GM12872 (cell line): ENCODE data around the gene SELENOP.

ENCODE experiments used
- TF ChIP-seq, protein P1 (sequence below): IDR thresholded peaks from 3 replicates; pipeline ENCODE4 v1.5.1; 2011; ENCODE audit warnings: low read depth, mild to moderate bottlenecking, low read length, moderate library complexity; ENCODE audit not compliant: insufficient read depth

The SELENOP gene

DNA sequence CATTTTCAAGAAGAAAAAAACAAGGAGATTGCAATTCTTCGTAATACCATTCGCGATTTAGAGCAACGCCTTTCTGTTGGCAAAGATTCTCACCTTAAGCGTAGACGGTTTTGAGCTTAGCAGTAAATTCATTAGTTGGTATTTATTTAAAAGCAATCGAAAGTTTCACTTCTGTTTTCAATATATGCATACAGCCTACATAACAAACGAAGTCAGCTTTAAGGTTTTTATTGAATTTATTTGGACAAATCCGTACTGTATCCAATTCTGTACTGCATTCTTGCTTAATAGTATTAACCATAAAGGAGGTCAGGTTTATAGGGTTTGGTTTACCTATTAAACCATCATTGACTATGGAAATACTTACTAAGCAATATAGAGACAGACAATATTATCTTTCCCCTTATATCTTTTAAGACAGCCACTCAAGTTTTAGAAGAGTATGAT is 12.0 kb downstream of the SELENOP start:
- TF ChIP-seq, protein P1, sequence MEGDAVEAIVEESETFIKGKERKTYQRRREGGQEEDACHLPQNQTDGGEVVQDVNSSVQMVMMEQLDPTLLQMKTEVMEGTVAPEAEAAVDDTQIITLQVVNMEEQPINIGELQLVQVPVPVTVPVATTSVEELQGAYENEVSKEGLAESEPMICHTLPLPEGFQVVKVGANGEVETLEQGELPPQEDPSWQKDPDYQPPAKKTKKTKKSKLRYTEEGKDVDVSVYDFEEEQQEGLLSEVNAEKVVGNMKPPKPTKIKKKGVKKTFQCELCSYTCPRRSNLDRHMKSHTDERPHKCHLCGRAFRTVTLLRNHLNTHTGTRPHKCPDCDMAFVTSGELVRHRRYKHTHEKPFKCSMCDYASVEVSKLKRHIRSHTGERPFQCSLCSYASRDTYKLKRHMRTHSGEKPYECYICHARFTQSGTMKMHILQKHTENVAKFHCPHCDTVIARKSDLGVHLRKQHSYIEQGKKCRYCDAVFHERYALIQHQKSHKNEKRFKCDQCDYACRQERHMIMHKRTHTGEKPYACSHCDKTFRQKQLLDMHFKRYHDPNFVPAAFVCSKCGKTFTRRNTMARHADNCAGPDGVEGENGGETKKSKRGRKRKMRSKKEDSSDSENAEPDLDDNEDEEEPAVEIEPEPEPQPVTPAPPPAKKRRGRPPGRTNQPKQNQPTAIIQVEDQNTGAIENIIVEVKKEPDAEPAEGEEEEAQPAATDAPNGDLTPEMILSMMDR = no peak

GRCh38 chr5:42799241-42799608 is 12.5 kb downstream of the SELENOP start:
- TF ChIP-seq, protein P1 = no peak

DNA sequence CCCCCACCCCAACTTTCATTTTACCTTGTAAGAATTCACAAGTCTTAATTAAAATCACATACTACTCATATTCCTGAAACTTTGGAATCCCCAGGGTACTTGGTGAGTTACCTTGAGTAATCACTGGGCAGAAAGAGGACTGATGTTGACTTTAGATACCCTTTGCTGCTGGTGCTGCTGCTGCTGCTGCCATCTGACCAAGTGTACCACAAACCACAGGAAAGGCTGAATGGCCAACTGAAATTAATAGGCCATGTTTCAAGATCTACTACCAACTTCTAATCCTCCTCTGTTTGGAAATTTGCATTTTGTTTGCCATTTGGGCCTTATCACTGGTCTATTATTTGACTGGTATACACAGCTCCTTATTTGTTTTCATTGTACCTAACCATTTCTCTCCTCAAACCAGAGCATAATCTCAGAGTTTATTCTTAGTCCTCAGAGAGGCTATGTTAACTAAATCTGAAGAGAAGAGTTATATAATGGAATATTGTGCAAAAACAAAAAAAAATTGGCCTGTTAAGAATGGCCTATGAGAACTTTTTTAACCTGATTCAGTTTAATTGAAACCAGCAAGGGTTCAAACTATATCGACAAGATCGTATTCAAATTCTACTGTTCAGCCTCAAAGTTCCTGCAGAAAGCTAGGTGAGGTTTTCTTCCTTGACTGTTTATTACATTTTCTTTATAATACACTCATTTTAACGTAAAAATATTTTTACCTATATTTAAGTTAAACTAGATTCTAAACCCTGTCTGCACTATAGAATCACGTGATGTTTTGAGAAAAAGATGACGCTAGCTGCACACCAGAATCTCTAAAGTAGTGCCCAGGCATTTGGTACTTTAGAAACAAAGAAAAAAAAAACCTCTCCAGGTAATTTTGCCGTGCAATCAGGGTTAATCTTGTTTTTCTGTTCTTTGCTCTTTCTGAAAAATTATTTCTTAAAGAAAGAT is 13.1 kb downstream of the SELENOP start:
- TF ChIP-seq, protein P1 = no peak

DNA sequence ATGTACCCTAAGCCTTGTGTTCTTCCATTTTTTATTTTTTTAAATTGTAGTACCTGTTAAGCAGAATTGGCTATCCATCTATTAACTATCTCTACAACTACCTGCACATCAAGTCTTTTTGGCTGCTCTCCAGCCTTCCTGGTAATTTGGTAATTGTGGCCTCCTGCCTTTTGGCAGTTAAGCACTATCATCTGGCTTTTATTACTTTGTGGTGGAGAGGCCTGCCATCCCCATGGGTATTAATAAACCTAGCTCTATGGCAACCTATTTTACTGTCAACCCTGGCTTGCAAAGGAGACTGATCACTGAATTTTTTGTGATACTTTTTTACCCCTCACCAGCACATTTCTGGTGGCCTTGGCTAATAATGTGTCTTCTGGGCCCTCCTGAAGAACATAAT is 20.5 kb downstream of the SELENOP start:
- TF ChIP-seq, protein P1 = no peak

DNA sequence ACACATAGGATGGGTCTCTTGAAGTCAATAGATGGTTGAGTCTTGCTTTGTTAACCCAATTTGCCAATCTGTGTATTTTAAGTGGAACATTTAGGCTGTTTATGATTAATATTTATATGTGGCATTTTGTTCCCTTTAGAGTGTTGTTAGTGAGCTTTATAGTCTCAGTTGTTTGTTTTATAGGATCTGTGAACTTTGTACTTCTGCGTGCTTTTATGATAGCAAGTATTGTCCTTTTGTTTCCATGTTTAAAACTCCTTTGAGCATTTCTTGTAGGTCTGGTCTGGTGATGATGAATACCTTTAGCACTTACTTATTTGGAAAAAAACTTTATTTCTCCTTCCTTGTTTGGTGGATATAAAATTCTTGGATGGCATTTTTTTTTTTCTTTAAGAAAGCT is 23.8 kb downstream of the SELENOP start:
- TF ChIP-seq, protein P1 = no peak

- TF ChIP-seq, protein P1 = no peak
Measured at GRCh38 chr5:42787073-42787472, 24.6 kb downstream of the SELENOP start.

- TF ChIP-seq, protein P1 = no peak
Measured at GRCh38 chr5:42785756-42786155, 25.9 kb downstream of the SELENOP start.
